ENCODE measurements around the gene OGDH.

The OGDH gene

DNA sequence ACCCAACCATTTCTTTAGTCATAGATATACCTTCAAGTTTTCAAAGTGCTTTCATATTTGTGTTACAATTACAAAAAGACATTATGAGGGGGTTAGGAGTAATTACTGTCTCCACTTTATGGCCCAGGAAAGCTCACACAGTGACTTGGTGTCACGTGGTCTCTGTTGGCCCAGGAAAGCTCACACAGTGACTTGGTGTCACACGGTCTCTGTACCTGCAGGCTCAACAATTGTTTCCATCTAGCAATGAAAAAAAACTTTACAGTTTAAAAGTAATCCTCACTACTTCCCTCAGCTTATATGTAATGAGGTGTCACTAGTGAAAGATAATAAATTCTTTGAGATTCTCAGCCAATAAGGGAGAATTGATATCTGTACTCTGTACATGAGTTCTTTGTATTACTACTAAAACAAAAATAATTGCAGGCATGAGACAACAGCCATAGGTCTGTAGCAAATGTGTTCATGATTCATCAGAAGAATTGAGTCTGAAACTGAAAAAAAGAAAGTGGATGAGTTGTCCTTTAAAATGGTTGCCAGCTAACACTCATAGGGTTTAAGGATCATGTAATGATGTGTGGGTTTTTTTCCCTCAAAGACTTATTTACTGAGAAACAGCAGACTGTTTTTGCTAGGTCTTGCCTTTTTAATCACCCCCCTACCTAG lies 10.9 kb downstream of the OGDH start:
- TF ChIP-seq, protein P1, sequence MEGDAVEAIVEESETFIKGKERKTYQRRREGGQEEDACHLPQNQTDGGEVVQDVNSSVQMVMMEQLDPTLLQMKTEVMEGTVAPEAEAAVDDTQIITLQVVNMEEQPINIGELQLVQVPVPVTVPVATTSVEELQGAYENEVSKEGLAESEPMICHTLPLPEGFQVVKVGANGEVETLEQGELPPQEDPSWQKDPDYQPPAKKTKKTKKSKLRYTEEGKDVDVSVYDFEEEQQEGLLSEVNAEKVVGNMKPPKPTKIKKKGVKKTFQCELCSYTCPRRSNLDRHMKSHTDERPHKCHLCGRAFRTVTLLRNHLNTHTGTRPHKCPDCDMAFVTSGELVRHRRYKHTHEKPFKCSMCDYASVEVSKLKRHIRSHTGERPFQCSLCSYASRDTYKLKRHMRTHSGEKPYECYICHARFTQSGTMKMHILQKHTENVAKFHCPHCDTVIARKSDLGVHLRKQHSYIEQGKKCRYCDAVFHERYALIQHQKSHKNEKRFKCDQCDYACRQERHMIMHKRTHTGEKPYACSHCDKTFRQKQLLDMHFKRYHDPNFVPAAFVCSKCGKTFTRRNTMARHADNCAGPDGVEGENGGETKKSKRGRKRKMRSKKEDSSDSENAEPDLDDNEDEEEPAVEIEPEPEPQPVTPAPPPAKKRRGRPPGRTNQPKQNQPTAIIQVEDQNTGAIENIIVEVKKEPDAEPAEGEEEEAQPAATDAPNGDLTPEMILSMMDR (IDR thresholded peaks at IDR 0.05) = no peak

DNA sequence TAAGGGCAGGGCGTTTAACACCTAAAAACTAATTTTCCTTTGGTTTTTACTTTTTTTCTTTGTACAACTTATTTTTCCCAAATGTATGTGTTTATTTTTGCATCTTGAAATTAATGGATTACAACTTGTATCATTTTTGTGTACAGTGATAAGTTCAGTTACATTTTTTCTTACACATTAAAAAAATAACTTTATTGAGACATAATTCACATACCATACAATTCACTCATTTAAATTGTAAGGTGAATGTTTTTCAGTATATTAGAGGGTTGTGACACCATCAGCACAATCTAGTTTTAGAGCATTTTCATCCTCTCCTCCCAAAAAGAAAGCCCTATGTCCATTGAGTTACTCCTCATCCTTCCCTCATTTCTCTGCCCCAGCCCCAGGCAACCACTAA lies 11.6 kb downstream of the OGDH start:
- TF ChIP-seq, protein P1 (IDR thresholded peaks at IDR 0.05) = no peak

DNA sequence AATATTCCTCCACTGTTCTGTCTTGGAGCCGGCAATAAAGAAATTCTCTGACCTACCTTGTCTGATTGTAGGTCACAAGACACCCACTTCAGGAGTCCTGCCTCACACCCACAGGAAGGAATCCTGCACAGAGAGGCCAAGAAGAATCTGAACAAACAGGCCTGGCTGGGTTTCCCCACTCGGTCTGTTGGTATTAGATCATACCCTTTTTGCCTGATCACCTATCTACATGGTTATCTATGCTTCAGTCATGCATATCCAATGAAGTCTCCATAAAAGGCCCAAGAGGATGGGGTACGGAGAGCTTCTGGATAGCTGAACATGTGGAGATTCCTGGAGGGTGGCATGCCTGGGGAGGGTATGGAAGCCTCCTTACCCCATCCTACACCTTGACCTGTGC lies 12.3 kb downstream of the OGDH start:
- TF ChIP-seq, protein P1 (IDR thresholded peaks at IDR 0.05) = no peak

DNA sequence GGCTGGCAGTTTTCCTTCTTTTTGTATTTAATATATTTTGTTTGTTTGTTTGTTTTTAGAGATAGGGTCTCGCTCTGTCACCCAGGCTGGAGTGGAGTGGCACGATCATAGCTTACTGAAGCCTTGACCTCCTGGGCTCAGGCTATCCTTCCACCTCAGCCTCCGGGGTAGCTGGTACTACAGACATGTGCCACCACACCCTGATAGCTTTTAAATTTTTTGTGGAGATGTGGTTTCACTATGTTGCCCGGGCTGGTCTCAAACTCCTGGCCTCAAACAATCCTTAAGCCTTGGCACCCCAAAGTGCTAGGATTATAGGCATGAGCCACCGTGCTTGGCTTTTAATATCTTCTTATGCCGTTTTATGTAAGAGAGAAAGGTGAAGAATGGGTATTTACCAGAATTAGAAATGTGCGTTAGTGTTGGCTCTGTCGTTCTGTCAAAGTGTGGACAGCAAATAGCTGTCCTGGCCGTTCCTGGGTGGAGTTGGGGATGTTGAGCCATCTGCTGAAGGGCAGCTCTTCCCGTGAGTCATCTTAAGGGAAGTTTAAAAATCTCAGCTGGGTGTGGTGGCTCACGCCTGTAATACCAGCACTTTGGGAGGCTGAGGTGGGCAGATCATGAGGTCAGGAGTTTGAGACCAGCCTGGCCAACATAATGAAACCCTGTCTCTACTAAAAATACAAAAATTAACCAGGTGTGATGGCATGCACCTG lies 14.8 kb downstream of the OGDH start:
- TF ChIP-seq, protein P1 (IDR thresholded peaks at IDR 0.05) = no peak

DNA sequence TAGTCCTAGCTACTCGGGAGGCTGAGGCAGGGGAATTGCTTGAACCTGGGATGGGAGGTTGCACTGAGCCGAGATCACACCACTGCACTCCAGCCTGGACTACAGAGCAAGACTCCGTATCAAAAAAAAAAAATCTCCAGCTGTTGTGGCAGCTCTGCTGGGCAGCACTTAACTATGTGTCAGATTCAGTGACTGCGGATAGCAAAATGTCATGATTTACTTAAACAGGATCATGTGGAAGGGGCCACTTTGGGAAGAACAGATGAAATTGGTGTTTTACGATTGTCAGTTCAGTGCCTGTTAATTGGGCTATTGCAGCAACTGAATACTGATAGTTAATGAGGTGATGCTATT lies 15.3 kb downstream of the OGDH start:
- TF ChIP-seq, protein P1 (IDR thresholded peaks at IDR 0.05) = no peak

DNA sequence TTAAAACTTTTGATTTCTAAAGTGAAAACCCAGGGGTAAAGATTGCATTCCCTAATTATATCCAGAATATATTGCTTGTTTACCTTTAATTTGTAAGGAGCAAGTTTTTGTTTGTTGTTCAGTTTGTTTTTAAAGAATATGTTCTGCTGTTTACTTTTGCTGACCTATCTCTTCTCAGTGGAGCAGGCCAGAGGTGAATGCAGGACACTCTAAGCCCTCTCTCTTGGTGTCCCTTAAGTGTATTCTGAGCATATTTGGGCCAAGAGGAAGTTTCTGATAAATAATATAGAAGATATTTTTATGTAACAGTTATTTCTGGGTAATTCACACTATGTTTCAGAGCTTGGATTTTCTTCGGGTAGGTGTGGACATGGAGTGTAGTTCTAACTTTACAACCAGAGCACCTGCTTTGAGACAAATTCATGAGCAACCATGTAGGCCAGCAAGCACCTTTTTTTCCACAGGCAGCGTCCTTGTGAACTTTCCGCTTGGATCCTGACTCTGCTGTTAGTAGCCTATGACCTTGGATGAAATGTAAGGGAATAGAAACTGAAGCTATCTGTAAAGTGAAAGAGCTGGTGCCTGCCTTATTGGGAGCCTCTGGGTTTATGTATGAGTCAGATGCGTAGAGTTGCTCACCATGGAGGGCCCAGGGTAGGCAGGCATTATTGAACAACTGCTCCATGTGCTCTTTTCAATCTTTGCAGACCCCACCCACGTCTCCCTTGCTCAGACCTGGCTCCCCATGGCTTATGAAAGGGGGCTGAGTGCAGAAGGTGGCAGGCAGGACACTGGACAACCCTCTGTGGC lies 16.1 kb downstream of the OGDH start:
- TF ChIP-seq, protein P1 (IDR thresholded peaks at IDR 0.05) = no peak

DNA sequence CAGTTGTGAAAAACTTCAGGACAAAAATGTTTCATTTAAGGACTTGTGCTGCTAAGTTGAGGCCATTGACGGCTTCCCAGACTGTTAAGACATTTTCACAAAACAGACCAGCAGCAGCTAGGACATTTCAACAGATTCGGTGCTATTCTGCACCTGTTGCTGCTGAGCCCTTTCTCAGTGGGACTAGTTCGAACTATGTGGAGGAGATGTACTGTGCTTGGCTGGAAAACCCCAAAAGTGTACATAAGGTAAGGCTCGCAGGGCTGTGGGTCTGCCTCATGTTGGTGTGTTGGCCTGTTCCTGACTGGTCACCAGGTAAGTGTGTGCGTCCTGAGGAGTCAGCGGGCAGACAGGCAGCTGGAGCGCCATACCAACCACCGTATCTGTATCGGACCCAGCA lies 17.9 kb downstream of the OGDH start:
- TF ChIP-seq, protein P1 (IDR thresholded peaks at IDR 0.05) = no peak
